Endothelial cell of umbilical vein (primary cell): ENCODE results near the gene ROBO2. TPM values are rescaled to one million over a fixed set of nuclear protein-coding genes. Genes with fewer than 3 reads are reported as not detected.

Experiments used
- BruUV-seq: library from RNA; stranded (reverse); fragments of 400-500 nt; replicated peaks from 2 replicates; lab custom pipeline; 2021; lab: Mats Ljungman, UMichigan
- CTCF ChIA-PET: fragments of 300-600, 350-600 bp; sonication (Branson Sonifier 250); formaldehyde crosslinking; loops from one replicate; lab custom pipeline; 2021; ENCODE audit warnings: antibody characterized with exemption, inconsistent platforms; lab: Charles Lee
- POLR2A ChIA-PET: fragments of 300-600, 350-600 bp; sonication (Branson Sonifier 250); formaldehyde crosslinking; loops from one replicate; lab custom pipeline; 2021; ENCODE audit warnings: antibody characterized with exemption, inconsistent platforms; lab: Charles Lee
- DNase-seq: peaks from one replicate; pipeline ENCODE4 v3.0.0-alpha.2; 2011; ENCODE audit warnings: low read depth, low spot score
- FAIRE-seq: peaks from 2 replicates; lab custom pipeline; 2011; peaks lifted over from hg19 to GRCh38; lab: Jason Lieb, UNC
- H2AFZ ChIP-seq: 2 replicates; pipeline ENCODE4 v1.6.0; 2012; ENCODE audit warnings: low read depth, low read length, control low read depth, inconsistent platforms
- H3K27ac ChIP-seq: 2 replicates; pipeline ENCODE4 v1.5.1; 2011; ENCODE audit warnings: low read depth, mild to moderate bottlenecking, control low read depth, low read length, moderate library complexity; ENCODE audit not compliant: insufficient read depth
- H3K27me3 ChIP-seq, 2 experiments: 2 replicates each; pipeline versions ENCODE4 v1.6.0 to v1.6.1; 2011; ENCODE audit warnings: low read length in 2 of 2, mixed read lengths in 1 of 2; ENCODE audit not compliant: control insufficient read depth in 2 of 2, insufficient read depth in 2 of 2
- H3K36me3 ChIP-seq, 2 experiments: 2 replicates in 1 of 2; 3 replicates in 1 of 2; pipeline ENCODE4 v1.5.1; 2011; ENCODE audit warnings: low read length in 2 of 2, mild to moderate bottlenecking in 1 of 2, moderate library complexity in 1 of 2; ENCODE audit not compliant: control insufficient read depth in 2 of 2, insufficient read depth in 2 of 2; ENCODE audit errors: extremely low read depth in 1 of 2
- H3K4me1 ChIP-seq: 3 replicates; pipeline ENCODE4 v1.5.1; 2011; ENCODE audit warnings: mild to moderate bottlenecking, low read length; ENCODE audit not compliant: control insufficient read depth, insufficient read depth; ENCODE audit errors: extremely low read depth
- H3K4me2 ChIP-seq: 2 replicates; pipeline ENCODE4 v1.6.1; 2011; ENCODE audit warnings: low read length, control low read depth, mixed read lengths; ENCODE audit not compliant: insufficient read depth
- H3K4me3 ChIP-seq, 3 experiments: fragments of 200-600 bp in 1 of 3; sonication (generic), shearing (Covaris generic) in 1 of 3; replicated peaks in 1 of 3; 2 replicates each; pipeline ENCODE4 v1.5.1; 2011 to 2016; ENCODE audit warnings: control low read depth in 3 of 3, low read length in 3 of 3, mild to moderate bottlenecking in 2 of 3, inconsistent platforms in 1 of 3, low read depth in 1 of 3, moderate library complexity in 1 of 3; ENCODE audit not compliant: insufficient read depth in 1 of 3
- H3K79me2 ChIP-seq: 2 replicates; pipeline ENCODE4 v1.6.0; 2012; ENCODE audit warnings: low read length, inconsistent platforms; ENCODE audit not compliant: control insufficient read depth, insufficient read depth
- H3K9ac ChIP-seq: replicated peaks from 2 replicates; pipeline ENCODE3; 2011; ENCODE audit warnings: low read length, control low read depth; ENCODE audit not compliant: insufficient read depth; ENCODE audit errors: extremely low read depth
- H3K9me1 ChIP-seq: replicated peaks from 3 replicates; pipeline ENCODE4 v1.6.0; 2011; ENCODE audit warnings: mild to moderate bottlenecking, low read length; ENCODE audit not compliant: control insufficient read depth, insufficient read depth; ENCODE audit errors: extremely low read depth
- H3K9me3 ChIP-seq: replicated peaks from 2 replicates; pipeline ENCODE4 v1.5.1; 2012; ENCODE audit warnings: low read length, inconsistent platforms; ENCODE audit not compliant: control insufficient read depth, insufficient read depth
- H4K20me1 ChIP-seq: replicated peaks from 2 replicates; pipeline ENCODE3; 2011; ENCODE audit warnings: mild to moderate bottlenecking, low read length; ENCODE audit not compliant: control insufficient read depth, insufficient read depth; ENCODE audit errors: extremely low read depth
- EZH2 ChIP-seq: IDR thresholded peaks from 2 replicates; pipeline ENCODE4 v1.6.1; 2012; ENCODE audit warnings: borderline replicate concordance, low read depth, mild to moderate bottlenecking, moderate library complexity, low read length, inconsistent platforms; ENCODE audit not compliant: severe bottlenecking
- FOS ChIP-seq: IDR thresholded peaks from 2 replicates; pipeline ENCODE4 v1.6.1; 2011; ENCODE audit warnings: mild to moderate bottlenecking, low read length, moderate library complexity, borderline replicate concordance; ENCODE audit not compliant: insufficient read depth
- GATA2 ChIP-seq: IDR thresholded peaks from 2 replicates; pipeline ENCODE4 v1.7.0; 2011; ENCODE audit warnings: low read depth, mild to moderate bottlenecking, moderate library complexity, mixed read lengths, low read length; ENCODE audit not compliant: insufficient read length, insufficient read depth
- POLR2A ChIP-seq: IDR thresholded peaks from 2 replicates; pipeline ENCODE4 v1.6.1; 2012; ENCODE audit warnings: low read depth, mild to moderate bottlenecking, control low read depth, low read length
- POLR2AphosphoS5 ChIP-seq: IDR thresholded peaks from 2 replicates; pipeline ENCODE4 v1.6.1; 2012; ENCODE audit warnings: low read depth, mild to moderate bottlenecking, control low read depth, low read length, moderate library complexity; ENCODE audit not compliant: insufficient read depth
- dilution Hi-C: fragments of 300-500 bp; cut with MboI; formaldehyde crosslinking; loops from one replicate; pipeline ENCODE4 v1.15.0; 2019; ENCODE audit warnings: low sequenced_read_pairs; ENCODE audit not compliant: extremely low pct_ligation_motif_present
- intact Hi-C: fragments of 100-400 bp; cut with micrococcal nuclease; formaldehyde crosslinking; loops from one replicate; pipeline ENCODE4 v1.10.0; 2022
- polyA plus RNA-seq, 4 experiments: library from polyadenylated mRNA; depleted of rRNA in 3 of 4; stranded (reverse) in 3 of 4; unstranded in 1 of 4; fragments of >200 nt; gene quantifications; 2 replicates each; pipeline versions ENCODE4 v1.2.1 to v1.2.3, GENCODE V29; 2011 to 2012; ENCODE audit warnings: missing spikeins in 1 of 4
- total RNA-seq: library from RNA; stranded (reverse); gene quantifications from 2 replicates; pipeline ENCODE4 v1.2.3, GENCODE V29; 2021
- TF ChIP-seq, protein P1 (sequence below): IDR thresholded peaks from 2 replicates; pipeline ENCODE4 v1.6.1; 2011; ENCODE audit not compliant: insufficient read depth, insufficient read length
- TF ChIP-seq, protein P2 (sequence below), 2 donors: IDR thresholded peaks; 1 replicate in 1 of 2; 2 replicates in 1 of 2; pipeline ENCODE4 v1.5.1; 2011; ENCODE audit warnings: low read length in 2 of 2, mild to moderate bottlenecking in 2 of 2, moderate library complexity in 2 of 2, control low read depth in 1 of 2, inconsistent platforms in 1 of 2, low read depth in 1 of 2; ENCODE audit not compliant: insufficient read depth in 1 of 2; ENCODE audit errors: extremely low read depth in 1 of 2

Gene ROBO2
- total and polyA plus RNA-seq, 2 donors (not counting 3 experiments of a cell fraction or from before 2014, with no cell fraction given) = not detected

DNA sequence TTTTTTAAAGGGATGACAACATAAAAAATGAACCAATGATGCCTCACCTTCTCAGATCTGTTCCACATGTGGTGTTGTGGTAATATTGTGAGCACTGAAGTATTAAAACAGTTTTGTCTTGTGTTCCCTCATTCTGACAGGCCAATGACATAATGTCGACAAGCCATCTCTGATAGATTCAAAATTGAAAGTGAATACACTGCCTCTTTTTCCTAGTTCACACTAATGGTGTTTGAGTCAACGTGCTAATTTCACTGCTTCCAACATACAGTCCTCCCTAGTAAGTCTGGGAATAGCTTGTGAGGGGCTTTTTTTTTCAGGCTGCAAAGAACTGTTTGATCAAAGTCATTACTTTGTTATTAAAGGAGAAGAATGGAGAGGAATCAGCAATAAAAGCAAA, 82.8 kb downstream of the ROBO2 start:
- dilution Hi-C loops (no loop called here), intact Hi-C loops (no loop called here)
- FAIRE-seq = no peak
- Histone ChIP-seq H3K27me3 (no peaks in the 10 kb centered on the region), H3K79me2 (no peaks in the 10 kb centered on the region), H3K4me3 (no peak overlapping the region), H4K20me1 (no peaks in the 10 kb centered on the region), H2AFZ (no peak overlapping the region), H3K36me3 (no peaks in the 10 kb centered on the region), H3K9me3 (no peaks in the 10 kb centered on the region), H3K27ac (no peak overlapping the region), H3K9ac (no peak overlapping the region), H3K9me1 (no peaks in the 10 kb centered on the region), H3K4me2 (no peak overlapping the region), H3K4me1 (no peaks in the 10 kb centered on the region)
- ChIA-PET POLR2A (no interaction called here), CTCF (no interaction called here)
- no TSS peak for BruUV-seq
- no peak for DNase-seq
- TF ChIP-seq POLR2A (no peak), POLR2AphosphoS5 (no peak), FOS (no peak), GATA2 (no peak), EZH2 (no peak)
- TF ChIP-seq, protein P1, sequence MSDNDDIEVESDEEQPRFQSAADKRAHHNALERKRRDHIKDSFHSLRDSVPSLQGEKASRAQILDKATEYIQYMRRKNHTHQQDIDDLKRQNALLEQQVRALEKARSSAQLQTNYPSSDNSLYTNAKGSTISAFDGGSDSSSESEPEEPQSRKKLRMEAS = no peak
- TF ChIP-seq, protein P2, sequence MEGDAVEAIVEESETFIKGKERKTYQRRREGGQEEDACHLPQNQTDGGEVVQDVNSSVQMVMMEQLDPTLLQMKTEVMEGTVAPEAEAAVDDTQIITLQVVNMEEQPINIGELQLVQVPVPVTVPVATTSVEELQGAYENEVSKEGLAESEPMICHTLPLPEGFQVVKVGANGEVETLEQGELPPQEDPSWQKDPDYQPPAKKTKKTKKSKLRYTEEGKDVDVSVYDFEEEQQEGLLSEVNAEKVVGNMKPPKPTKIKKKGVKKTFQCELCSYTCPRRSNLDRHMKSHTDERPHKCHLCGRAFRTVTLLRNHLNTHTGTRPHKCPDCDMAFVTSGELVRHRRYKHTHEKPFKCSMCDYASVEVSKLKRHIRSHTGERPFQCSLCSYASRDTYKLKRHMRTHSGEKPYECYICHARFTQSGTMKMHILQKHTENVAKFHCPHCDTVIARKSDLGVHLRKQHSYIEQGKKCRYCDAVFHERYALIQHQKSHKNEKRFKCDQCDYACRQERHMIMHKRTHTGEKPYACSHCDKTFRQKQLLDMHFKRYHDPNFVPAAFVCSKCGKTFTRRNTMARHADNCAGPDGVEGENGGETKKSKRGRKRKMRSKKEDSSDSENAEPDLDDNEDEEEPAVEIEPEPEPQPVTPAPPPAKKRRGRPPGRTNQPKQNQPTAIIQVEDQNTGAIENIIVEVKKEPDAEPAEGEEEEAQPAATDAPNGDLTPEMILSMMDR (IDR thresholded peaks at IDR 0.05; ENCODE audit: extremely low read depth in 1 of 2, insufficient read depth in 1 of 2, low read depth in 1 of 2, low read length in 2 of 2) = no peak
